Esophagus squamous epithelium (tissue), 5 donors: ENCODE data around the gene TMTC2. TPM values are rescaled to one million over a fixed set of nuclear protein-coding genes. Genes with fewer than 3 reads are reported as not detected.
"Not testable (repeated sequence)": the region's sequence is repeated elsewhere in the genome, so short reads cannot be mapped to it uniquely, and the experiment has no call there.

Source experiments
- DNase-seq: peaks from one replicate; lab custom pipeline; 2025; lab: John Stamatoyannopoulos, UW
- H3K27ac ChIP-seq, 4 donors: fragments of 200-600 bp; sonication (generic); one replicate each; pipeline ENCODE4 v1.5.1; 2016 to 2019; ENCODE audit warnings: mild to moderate bottlenecking in 1 of 4
- H3K27me3 ChIP-seq, 4 donors: fragments of 200-600 bp; sonication (generic); 1 replicate in 3 of 4; 2 replicates in 1 of 4; pipeline versions ENCODE4 v1.5.1 to v1.6.0; 2017 to 2021; ENCODE audit warnings: antibody characterized with exemption in 1 of 4
- H3K36me3 ChIP-seq, 3 donors: fragments of 200-600 bp; sonication (generic); one replicate each; pipeline ENCODE4 v1.5.1; 2016 to 2019
- H3K4me1 ChIP-seq, 3 donors: fragments of 200-600 bp; sonication (generic); one replicate each; pipeline ENCODE4 v1.5.1; 2017 to 2019
- H3K4me3 ChIP-seq, 4 donors: fragments of 200-600 bp; sonication (generic); 1 replicate in 3 of 4; 2 replicates in 1 of 4; pipeline ENCODE4 v1.5.1; 2016 to 2019; ENCODE audit warnings: mild to moderate bottlenecking in 2 of 4, moderate library complexity in 1 of 4
- H3K9me3 ChIP-seq, 3 donors: fragments of 200-600 bp; sonication (generic); one replicate each; pipeline ENCODE4 v1.5.1; 2016 to 2019
- CTCF ChIP-seq, 6 experiments: fragments of 450-650 bp in 4 of 6; fragments of 200-600 bp in 2 of 6; sonication (generic) in 2 of 6; IDR thresholded peaks; one replicate each; pipeline ENCODE4 v1.5.1; 2016 to 2019; ENCODE audit warnings: antibody characterized with exemption in 6 of 6, mild to moderate bottlenecking in 4 of 6, moderate library complexity in 4 of 6
- POLR2A ChIP-seq, 4 donors: fragments of 450-650 bp; IDR thresholded peaks; one replicate each; pipeline ENCODE4 v1.6.1; 2017; ENCODE audit warnings: antibody characterized with exemption in 4 of 4, mild to moderate bottlenecking in 4 of 4, moderate library complexity in 3 of 4
- WGBS, 2 donors: methylation state at CpG; one replicate each; pipeline ENCODE4 v1.1.5; 2018; 5-methylcytosine and 5-hydroxymethylcytosine counted together
- intact Hi-C: fragments of 100-400 bp; cut with DNase I; formaldehyde crosslinking; loops from one replicate; pipeline ENCODE4 v1.15.0; 2022
- total RNA-seq, 4 donors: library from RNA; depleted of rRNA; stranded (reverse); fragments of >200 nt; gene quantifications; one replicate each; pipeline ENCODE4 v1.1.0, GENCODE V29; 2016
- donor health status: DM: yes; HTN: yes; CAD: no.

TMTC2 gene
- total RNA-seq, 4 donors from 2014 or later = 18.3 to 27.0 (median 21.8) TPM

- DNase-seq = no peak
- Histone ChIP-seq H3K4me3 (no peak overlapping the region), H3K27ac (no peak overlapping the region), H3K4me1 (no peaks in the 10 kb centered on the region), H3K36me3 (peaks cover 0 to 4% (median 0%) of the 10 kb centered on the region in 3 donors), H3K27me3 (no peaks in the 10 kb centered on the region), H3K9me3 (no peaks in the 10 kb centered on the region)
- WGBS, 2 donors = 81 to 85% methylated on average over 1 of the region's 1 CpG
- intact Hi-C loops = no loop called here
- TF ChIP-seq CTCF (IDR thresholded peaks at IDR 0.05) = no peak
- TF ChIP-seq POLR2A (IDR thresholded peaks at IDR 0.05) = no peak
These were observed 71.0 kb downstream of the TMTC2 start for GRCh38 chr12:82757656-82758055.

GRCh38 chr12:82758749-82759330, 72.1 kb downstream of the TMTC2 start:
- TF ChIP-seq POLR2A (IDR thresholded peaks at IDR 0.05) (no peak), CTCF (IDR thresholded peaks at IDR 0.05) (peak in 1 of 6 experiments; percentile 14)
- DNase-seq = no peak
- Histone ChIP-seq H3K36me3 (peaks cover 0 to 4% (median 0%) of the 10 kb centered on the region in 3 donors), H3K4me3 (no peak overlapping the region), H3K27ac (no peak overlapping the region), H3K9me3 (no peaks in the 10 kb centered on the region), H3K4me1 (no peaks in the 10 kb centered on the region), H3K27me3 (no peaks in the 10 kb centered on the region)
- WGBS, 2 donors = 46 to 62% methylated on average over 3 of the region's 3 CpGs
- intact Hi-C loops = no loop called here

GRCh38 chr12:82760423-82760822, 73.7 kb downstream of the TMTC2 start:
- H3K36me3 ChIP-seq = peaks cover 0 to 4% (median 0%) of the 10 kb centered on the region in 3 donors
- intact Hi-C loops = no loop called here
- H3K9me3 ChIP-seq = no peaks in the 10 kb centered on the region
- TF ChIP-seq POLR2A (IDR thresholded peaks at IDR 0.05) (no peak), CTCF (IDR thresholded peaks at IDR 0.05) (no peak)
- no peak overlapping the region for H3K27ac ChIP-seq
- H3K4me1 ChIP-seq = no peaks in the 10 kb centered on the region
- no peak for DNase-seq
- H3K4me3 ChIP-seq = no peak overlapping the region
- 86% methylated on average over 3 of the region's 3 CpGs for WGBS, 2 donors
- no peaks in the 10 kb centered on the region for H3K27me3 ChIP-seq

- H3K27me3 ChIP-seq, H3K4me1 ChIP-seq, H3K9me3 ChIP-seq, H3K27ac ChIP-seq, intact Hi-C loops, DNase-seq, H3K4me3 ChIP-seq, H3K36me3 ChIP-seq: not testable (repeated sequence)
- WGBS, 2 donors = 83 to 100% methylated on average over 1 to 5 of the region's 7 CpGs
These were observed 78.5 kb downstream of the TMTC2 start for GRCh38 chr12:82765206-82765605.

GRCh38 chr12:82765971-82766705, 79.4 kb downstream of the TMTC2 start:
- intact Hi-C loops = no loop called here

More at GRCh38 chr12:82765971-82766705, 79.4 kb downstream of the TMTC2 start:
- H3K4me1 ChIP-seq = no peaks in the 10 kb centered on the region
- H3K27ac ChIP-seq = no peak overlapping the region
- WGBS, 2 donors = 89 to 91% methylated on average over 5 of the region's 5 CpGs
- H3K36me3 ChIP-seq = peaks cover 0 to 4% (median 0%) of the 10 kb centered on the region in 3 donors
- no peak for TF ChIP-seq CTCF (IDR thresholded peaks at IDR 0.05)
- H3K9me3 ChIP-seq = no peaks in the 10 kb centered on the region
- DNase-seq = no peak
- no peak overlapping the region for H3K4me3 ChIP-seq
- H3K27me3 ChIP-seq = no peaks in the 10 kb centered on the region
